K562 (cell line): ENCODE data around the gene TRDN. TPM values are rescaled to one million over a fixed set of nuclear protein-coding genes. Genes with fewer than 3 reads are reported as not detected.

Experiments
- ATAC-seq: fragments of 200-7000 bp; cut with Tn5 transposase; 3 replicates; pipeline ENCODE4 v1.9.1; 2020; ENCODE audit warnings: moderate library complexity
- BruUV-seq: library from RNA; stranded (reverse); fragments of 400-500 nt; replicated peaks from 2 replicates; lab custom pipeline; 2021; lab: Mats Ljungman, UMichigan
- CTCF ChIA-PET: fragments of 300-600 bp; formaldehyde crosslinking; extraction: SDS; loops from one replicate; lab custom pipeline; 2021; ENCODE audit warnings: low intra/inter-chr PET ratio; lab: Yijun Ruan, JAX
- POLR2A ChIA-PET: fragments of 300-600, 350-650 bp; sonication (Branson Sonifier 250); formaldehyde crosslinking; extraction: SDS; loops from one replicate; lab custom pipeline; 2021; ENCODE audit warnings: antibody characterized with exemption, inconsistent platforms; lab: Yijun Ruan, JAX
- DNase-seq, 4 experiments: peaks; one replicate each; pipeline versions ENCODE4 v3.0.0 to v3.0.0-alpha.2; 2011 to 2018; ENCODE audit warnings: low spot score in 3 of 4, mixed read lengths in 3 of 4; ENCODE audit errors: extremely low read depth in 1 of 4
- FAIRE-seq: peaks from 2 replicates; lab custom pipeline; 2011; peaks lifted over from hg19 to GRCh38; lab: Jason Lieb, UNC
- H2AFZ ChIP-seq: 2 replicates; pipeline ENCODE4 v1.6.0; 2011; ENCODE audit warnings: low read depth, low read length, control low read depth, inconsistent platforms
- H3K27ac ChIP-seq: fragments of 200-600 bp; 3 replicates; pipeline ENCODE4 v1.8.0; 2011; ENCODE audit warnings: low read depth, mild to moderate bottlenecking, control low read depth, inconsistent platforms, low read length, moderate library complexity, mixed read lengths; ENCODE audit errors: extremely low read depth
- H3K27me3 ChIP-seq, 2 experiments: fragments of 300-600 bp in 1 of 2; 2 replicates in 1 of 2; 3 replicates in 1 of 2; pipeline versions ENCODE4 v1.6.0 to v1.8.0; 2011; ENCODE audit warnings: inconsistent platforms in 2 of 2, low read length in 2 of 2, mild to moderate bottlenecking in 1 of 2, mixed read lengths in 1 of 2, moderate library complexity in 1 of 2; ENCODE audit not compliant: control insufficient read depth in 2 of 2, insufficient read depth in 2 of 2
- H3K36me3 ChIP-seq: fragments of 300-600 bp; 3 replicates; pipeline ENCODE4 v1.8.0; 2011; ENCODE audit warnings: mild to moderate bottlenecking, low read length, inconsistent platforms; ENCODE audit not compliant: control insufficient read depth, insufficient read depth
- H3K4me1 ChIP-seq, 2 experiments: fragments of 200-600 bp in 1 of 2; replicated peaks in 1 of 2; 2 replicates in 1 of 2; 3 replicates in 1 of 2; pipeline versions ENCODE4 v1.5.1 to v1.8.0; 2011; ENCODE audit warnings: inconsistent platforms in 2 of 2, low read length in 2 of 2, mild to moderate bottlenecking in 1 of 2, mixed read lengths in 1 of 2, moderate library complexity in 1 of 2; ENCODE audit not compliant: control insufficient read depth in 2 of 2, insufficient read depth in 2 of 2
- H3K4me2 ChIP-seq: 2 replicates; pipeline ENCODE4 v1.6.1; 2011; ENCODE audit warnings: low read length, control low read depth, inconsistent platforms, mixed read lengths; ENCODE audit not compliant: insufficient read depth
- H3K4me3 ChIP-seq: fragments of 200-600 bp; sonication (generic), shearing (Covaris generic); 2 replicates; pipeline ENCODE4 v1.5.1; 2016; ENCODE audit warnings: control low read depth, inconsistent platforms
- H3K79me2 ChIP-seq: fragments of 200-600 bp; 3 replicates; pipeline ENCODE4 v1.8.0; 2011; ENCODE audit warnings: low read length, inconsistent platforms; ENCODE audit not compliant: control insufficient read depth, insufficient read depth
- H3K9ac ChIP-seq, 2 experiments: 2 replicates each; pipeline versions ENCODE4 v1.6.0 to v1.6.1; 2011; ENCODE audit warnings: low read depth in 2 of 2, low read length in 2 of 2, control low read depth in 1 of 2, inconsistent platforms in 1 of 2, mild to moderate bottlenecking in 1 of 2, mixed read lengths in 1 of 2; ENCODE audit not compliant: insufficient read depth in 1 of 2
- H3K9me1 ChIP-seq: one replicate; pipeline ENCODE4 v1.6.0; 2011; ENCODE audit warnings: inconsistent platforms, mild to moderate bottlenecking, low read length, moderate library complexity; ENCODE audit not compliant: control insufficient read depth, insufficient read depth
- H3K9me3 ChIP-seq: replicated peaks from 2 replicates; pipeline ENCODE4 v1.5.1; 2011; ENCODE audit warnings: low read depth, low read length, inconsistent platforms; ENCODE audit not compliant: control insufficient read depth, insufficient read depth
- H4K20me1 ChIP-seq: replicated peaks from 2 replicates; pipeline ENCODE4 v1.6.1; 2011; ENCODE audit warnings: low read length, inconsistent platforms, mixed read lengths; ENCODE audit not compliant: control insufficient read depth, insufficient read depth
- RCOR1 ChIP-seq, 2 experiments: IDR thresholded peaks; 2 replicates each; pipeline ENCODE4 v1.6.1; 2012; ENCODE audit warnings: low read depth in 2 of 2, low read length in 2 of 2, borderline replicate concordance in 1 of 2, improper control_type of control experiment in 1 of 2
- SLC30A9 ChIP-seq: fragments of 250-450 bp; sonication (Bioruptor Pico); IDR thresholded peaks from 2 replicates; pipeline ENCODE4 v1.8.0; 2022; ENCODE audit warnings: mild to moderate bottlenecking, moderate library complexity
- ZNF12 ChIP-seq: sonication (generic); formaldehyde crosslinking; IDR thresholded peaks from 2 replicates; pipeline ENCODE4 v1.4.0; 2020; ENCODE audit warnings: mild to moderate bottlenecking, missing genetic modification reagents
- ZNF316 ChIP-seq: fragments of 450-650 bp; IDR thresholded peaks from 2 replicates; pipeline ENCODE4 v1.6.1; 2016
- ZNF707 ChIP-seq: fragments of 250-450 bp; sonication (Bioruptor Pico); conservative IDR thresholded peaks from 2 replicates; pipeline ENCODE4 v1.8.0; 2022; ENCODE audit warnings: inconsistent platforms, mild to moderate bottlenecking, moderate library complexity
- WGBS: fragments of 100-300 bp; shearing (Covaris generic); methylation state at CpG from one replicate; pipeline ENCODE4 v1.1.6; 2016; ENCODE audit warnings: low coverage, mixed read lengths; ENCODE audit not compliant: insufficient coverage; ENCODE audit errors: missing lambda C conversion rate; 5-methylcytosine and 5-hydroxymethylcytosine counted together
- in situ Hi-C: fragments of 300-500 bp; cut with MboI; formaldehyde crosslinking; loops from 4 replicates; pipeline ENCODE4 v1.15.0; 2018; ENCODE audit warnings: inconsistent platforms, mixed read lengths
- intact Hi-C: fragments of 100-400 bp; cut with micrococcal nuclease; formaldehyde crosslinking; loops from 2 replicates; pipeline ENCODE4 v1.14.2; 2022
- polyA plus RNA-seq, 8 experiments: library from polyadenylated mRNA; depleted of rRNA in 4 of 8; stranded (reverse) in 5 of 8; unstranded in 3 of 8; fragments of >200 nt; fragmentation: Nextera tagmentation in 2 of 8; fragmentation: Illumina TruSeq in 1 of 8; extraction: Ambion mirVana in 2 of 8; extraction: Trizol in 1 of 8; gene quantifications; 2 replicates each; pipeline versions ENCODE4 v1.2.1 to v1.2.3, GENCODE V29; 2011 to 2014; ENCODE audit warnings: inconsistent platforms in 1 of 8, missing spikeins in 1 of 8
- total RNA-seq, 7 experiments: library from RNA; depleted of rRNA in 6 of 7; stranded (reverse); fragments of >200 nt in 6 of 7; fragmentation: Illumina TruSeq in 2 of 7; extraction: Trizol in 2 of 7; gene quantifications; 2 replicates each; pipeline versions ENCODE4 v1.2.1 to v1.2.3, GENCODE V29; 2011 to 2021; ENCODE audit warnings: low replicate concordance in 1 of 7
- TF ChIP-seq, protein P1 (sequence below): sonication (generic); formaldehyde crosslinking; IDR thresholded peaks from 2 replicates; pipeline ENCODE4 v1.8.0; 2022; ENCODE audit warnings: mild to moderate bottlenecking, low read depth, missing genetic modification reagents
- TF ChIP-seq, protein P2 (sequence below): IDR thresholded peaks from 2 replicates; pipeline ENCODE4 v1.6.1; 2011; ENCODE audit not compliant: insufficient read length; ENCODE audit errors: extremely low read depth

Gene TRDN
- total and polyA plus RNA-seq, 9 of the 15 experiments (the other 6 are each of a cell fraction or from before 2014, with no cell fraction given) = 0.05 to 0.50 (median 0.16) TPM

DNA sequence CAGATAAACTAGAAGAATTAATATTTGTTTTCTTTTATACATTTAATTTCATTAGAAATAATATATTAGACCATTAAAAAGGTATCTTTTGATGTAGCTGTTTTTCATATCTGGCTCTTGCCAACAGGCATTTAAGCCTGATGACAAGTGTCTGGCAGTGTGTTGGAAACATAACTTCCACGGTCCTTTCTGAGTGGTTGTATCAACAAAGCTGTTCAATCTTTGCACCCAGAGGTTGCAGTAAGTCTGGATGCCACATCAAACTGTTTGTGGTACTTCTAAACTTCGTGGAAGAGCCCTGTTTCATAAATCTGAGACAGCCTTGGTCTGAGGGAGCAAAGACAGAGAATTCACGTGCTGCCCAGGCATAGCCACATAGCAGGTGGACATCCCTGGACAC is 197.4 kb downstream of the TRDN start:
- intact Hi-C loops = no loop called here
- no peak overlapping the region for H3K9ac ChIP-seq
- no TSS peak for BruUV-seq
- H3K79me2 ChIP-seq = no peaks in the 10 kb centered on the region
- in situ Hi-C loops = no loop called here
- ChIA-PET CTCF (no interaction called here), POLR2A (interaction anchor here (1.0 kb wide), 1 partner anchor 246 kb away, joined by 3 read pairs; no protein-coding TSS in a partner anchor)
- H3K27me3 ChIP-seq = no peaks in the 10 kb centered on the region
- WGBS = 9% methylated on average over 3 of the region's 3 CpGs
- no peak overlapping the region for H3K4me3 ChIP-seq
- FAIRE-seq = no peak
- no peaks in the 10 kb centered on the region for H3K9me1 ChIP-seq
- no peak overlapping the region for H3K27ac ChIP-seq
- H4K20me1 ChIP-seq = no peaks in the 10 kb centered on the region
- H3K4me1 ChIP-seq = no peaks in the 10 kb centered on the region
- no peaks in the 10 kb centered on the region for H3K9me3 ChIP-seq
- DNase-seq = no peak
- H3K36me3 ChIP-seq = no peaks in the 10 kb centered on the region
- TF ChIP-seq SLC30A9 (CRISPR knock-in tag) (no peak), ZNF316 (no peak), ZNF12 (CRISPR knock-in tag) (no peak), ZNF707 (CRISPR knock-in tag) (no peak), RCOR1 (IDR thresholded peaks at IDR 0.05; ENCODE audit: borderline replicate concordance in 1 of 2, low read depth in 2 of 2, low read length in 2 of 2) (no peak)
- TF ChIP-seq, protein P1, sequence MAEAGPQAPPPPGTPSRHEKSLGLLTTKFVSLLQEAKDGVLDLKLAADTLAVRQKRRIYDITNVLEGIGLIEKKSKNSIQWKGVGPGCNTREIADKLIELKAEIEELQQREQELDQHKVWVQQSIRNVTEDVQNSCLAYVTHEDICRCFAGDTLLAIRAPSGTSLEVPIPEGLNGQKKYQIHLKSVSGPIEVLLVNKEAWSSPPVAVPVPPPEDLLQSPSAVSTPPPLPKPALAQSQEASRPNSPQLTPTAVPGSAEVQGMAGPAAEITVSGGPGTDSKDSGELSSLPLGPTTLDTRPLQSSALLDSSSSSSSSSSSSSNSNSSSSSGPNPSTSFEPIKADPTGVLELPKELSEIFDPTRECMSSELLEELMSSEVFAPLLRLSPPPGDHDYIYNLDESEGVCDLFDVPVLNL = no peak
- TF ChIP-seq, protein P2, sequence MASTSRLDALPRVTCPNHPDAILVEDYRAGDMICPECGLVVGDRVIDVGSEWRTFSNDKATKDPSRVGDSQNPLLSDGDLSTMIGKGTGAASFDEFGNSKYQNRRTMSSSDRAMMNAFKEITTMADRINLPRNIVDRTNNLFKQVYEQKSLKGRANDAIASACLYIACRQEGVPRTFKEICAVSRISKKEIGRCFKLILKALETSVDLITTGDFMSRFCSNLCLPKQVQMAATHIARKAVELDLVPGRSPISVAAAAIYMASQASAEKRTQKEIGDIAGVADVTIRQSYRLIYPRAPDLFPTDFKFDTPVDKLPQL = no peak
- no peak for ATAC-seq
- no peak overlapping the region for H3K4me2 ChIP-seq
- H2AFZ ChIP-seq = no peak overlapping the region
